SIG-M5 treated with dmso at 0.1 percent for 504 hours (cell line): ENCODE results near the gene SEMA6B.
"Not testable (repeated sequence)": the region's sequence is repeated elsewhere in the genome, so short reads cannot be mapped to it uniquely, and the experiment has no call there.

Source experiments
- DNase-seq: peaks from one replicate; lab custom pipeline; 2025; ENCODE audit not compliant: unreplicated experiment; lab: John Stamatoyannopoulos, UW

SEMA6B gene

DNA sequence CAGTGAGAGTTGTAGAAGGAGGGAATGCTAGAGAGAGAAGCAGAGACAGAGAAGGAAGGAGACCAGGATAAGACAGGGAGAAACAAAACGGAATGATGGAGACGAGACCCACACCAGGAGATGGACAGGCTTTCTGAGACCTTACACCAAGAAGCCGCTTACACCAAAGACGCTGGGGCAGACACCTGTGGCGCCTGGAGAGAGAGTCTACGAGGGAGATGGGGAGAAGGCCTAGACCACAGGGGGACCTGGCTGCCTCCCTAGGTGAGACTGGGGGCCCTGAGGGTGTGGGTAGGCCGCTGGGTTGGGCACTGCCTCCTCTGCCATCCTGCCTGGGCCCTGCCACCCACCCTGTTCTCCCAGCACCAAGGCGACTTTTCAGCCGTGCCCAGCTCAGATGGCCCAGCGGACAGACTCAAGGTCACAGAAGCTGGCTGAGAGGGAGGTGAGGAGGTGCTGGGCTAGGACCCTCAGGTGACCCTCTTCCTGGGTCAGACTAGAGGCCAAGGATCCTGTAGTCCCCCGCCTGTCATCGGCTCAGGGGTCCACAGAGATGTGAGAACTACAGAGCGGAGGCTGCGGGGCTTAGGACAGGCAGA, 29.5 kb downstream of the SEMA6B start:
- DNase-seq = no peak

DNA sequence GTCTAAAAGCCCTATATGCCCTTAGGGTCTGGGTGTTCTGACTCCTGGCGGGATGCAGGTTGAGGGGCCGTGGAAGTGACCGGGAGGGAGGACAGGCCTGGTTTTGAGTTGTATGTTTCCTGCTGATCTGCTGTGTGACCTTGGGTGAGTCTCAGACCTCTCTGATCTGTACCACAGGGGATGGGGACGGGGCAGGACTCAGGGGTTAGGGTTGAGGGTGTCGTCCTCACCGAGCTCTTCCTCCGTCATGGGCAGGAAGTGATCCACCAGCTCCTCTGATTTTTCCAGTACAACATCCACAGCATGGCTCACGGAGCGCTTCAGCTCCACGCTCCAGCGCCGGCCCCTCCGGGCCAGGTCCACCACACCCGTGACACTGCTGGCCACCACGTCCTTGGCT, 30.6 kb downstream of the SEMA6B start:
- no peak for DNase-seq

DNA sequence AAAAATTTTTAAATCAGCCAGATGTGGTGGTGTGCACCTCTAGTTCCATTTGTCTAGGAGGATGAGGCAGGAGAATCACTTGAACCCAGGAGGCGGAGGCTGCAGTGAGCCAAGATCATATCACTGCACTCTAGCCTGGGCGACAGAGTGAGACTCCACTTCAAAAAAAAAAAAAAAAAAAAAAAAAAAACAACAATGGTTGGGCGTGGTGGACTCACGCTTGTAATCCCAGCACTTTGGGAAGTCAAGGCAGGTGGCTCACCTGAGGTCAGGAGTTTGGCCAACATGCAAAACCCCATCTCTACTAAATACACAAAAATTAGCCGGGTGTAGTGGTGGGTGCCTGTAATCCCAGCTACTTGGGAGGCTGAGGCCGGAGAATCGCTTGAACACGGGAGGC, 32.1 kb downstream of the SEMA6B start:
- DNase-seq = not testable (repeated sequence)

DNA sequence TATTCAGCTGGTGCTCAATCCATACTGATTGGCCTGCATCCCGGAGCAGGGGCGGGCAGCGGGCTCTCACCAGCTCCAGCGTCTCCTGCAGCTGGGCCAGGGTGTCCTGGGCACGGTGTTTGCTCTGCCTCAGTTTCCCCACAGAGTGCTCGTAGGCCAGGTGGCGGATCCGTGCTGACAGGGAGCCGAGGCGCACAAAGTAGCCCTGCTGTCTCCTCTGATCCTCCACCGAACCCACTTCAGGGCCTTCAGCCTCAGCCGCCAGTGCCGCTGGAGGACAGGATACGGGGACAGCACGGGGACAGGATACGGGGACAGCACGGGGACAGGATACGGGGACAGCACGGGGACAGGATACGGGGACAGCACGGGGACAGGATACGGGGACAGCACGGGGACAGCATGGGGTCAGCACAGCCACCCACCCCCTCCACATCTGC, 33.9 kb downstream of the SEMA6B start:
- no peak for DNase-seq

DNA sequence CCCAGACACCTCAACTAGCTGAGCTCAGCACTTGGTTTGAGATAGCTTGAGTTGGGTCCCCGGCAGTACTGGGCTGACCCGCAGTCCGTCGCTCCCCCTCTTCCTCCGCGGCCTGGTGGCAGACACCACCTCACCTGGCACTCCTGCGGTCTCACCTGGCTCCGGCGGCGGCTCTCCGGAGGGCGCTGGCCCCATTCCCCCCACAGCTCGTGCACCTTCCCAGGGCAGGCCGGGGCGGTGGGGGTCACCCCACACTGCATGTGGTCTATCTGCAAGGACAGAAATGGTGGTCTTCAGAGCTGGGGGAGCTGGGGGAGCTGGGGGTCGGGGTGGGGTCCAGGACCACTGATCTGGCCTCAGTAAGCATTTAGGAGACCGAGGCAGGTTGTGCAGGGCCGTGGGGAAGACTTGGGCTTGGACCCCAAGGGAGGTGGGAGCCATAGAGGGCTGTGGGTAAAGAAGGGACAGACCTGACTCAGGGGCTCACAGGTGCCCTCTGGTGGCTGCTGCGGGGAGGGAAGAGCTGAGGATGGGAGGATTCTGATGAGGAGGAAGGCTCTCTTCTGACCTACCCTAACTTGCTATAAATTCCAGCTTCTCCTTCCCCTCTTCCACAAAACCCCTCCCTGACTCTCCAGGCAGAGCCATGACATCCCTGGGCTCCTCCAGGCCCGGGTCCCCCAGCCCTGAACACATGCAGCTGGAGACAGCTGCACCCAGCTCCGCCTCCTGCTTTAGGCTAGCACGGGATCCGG, 34.5 kb downstream of the SEMA6B start:
- peak; percentile 12 for DNase-seq

- no peak for DNase-seq
These were observed 36.0 kb downstream of the SEMA6B start for GRCh38 chr19:4523306-4524110.

GRCh38 chr19:4522291-4523002, 37.0 kb downstream of the SEMA6B start:
- DNase-seq = no peak

- no peak for DNase-seq
These were observed 37.6 kb downstream of the SEMA6B start for GRCh38 chr19:4521888-4522242.

DNA sequence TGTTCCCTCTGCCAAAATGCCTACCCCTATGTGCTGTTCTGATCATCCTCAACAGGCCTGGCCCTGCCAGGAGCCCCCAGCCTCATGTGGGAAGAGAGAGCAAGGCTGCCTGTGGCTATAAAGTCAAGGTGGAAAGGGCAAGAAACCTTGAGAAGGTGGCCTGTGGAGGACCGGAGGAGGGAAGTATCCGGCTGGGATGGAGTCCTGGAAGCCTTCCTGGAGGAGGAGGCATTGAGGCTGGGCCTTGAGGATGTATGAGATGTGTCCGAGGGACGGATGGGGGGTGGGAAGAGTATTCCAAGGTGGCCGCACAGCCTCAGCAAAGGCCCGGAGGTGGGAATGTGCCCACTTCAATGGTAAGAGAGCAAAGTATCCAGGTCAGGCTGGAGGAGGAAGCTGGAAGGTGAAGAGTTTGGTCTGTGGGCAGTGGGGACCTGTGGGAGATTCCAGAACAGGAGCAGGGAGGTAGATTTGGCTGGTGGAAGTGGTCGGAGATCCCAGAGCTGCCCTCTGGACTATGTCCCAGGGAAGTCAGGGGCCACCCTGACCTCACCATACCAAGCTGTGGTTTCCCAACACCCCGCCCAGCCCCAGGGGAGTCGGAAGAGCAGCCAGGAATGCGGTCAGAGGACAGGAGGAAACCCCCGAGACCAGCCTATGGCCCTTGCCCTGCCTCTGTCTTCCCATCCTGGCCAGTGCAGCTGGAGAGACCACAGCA, 38.2 kb downstream of the SEMA6B start:
- DNase-seq = no peak

GRCh38 chr19:4519521-4520277, 39.8 kb downstream of the SEMA6B start:
- DNase-seq = no peak

GRCh38 chr19:4519172-4519496, 40.4 kb downstream of the SEMA6B start:
- DNase-seq = no peak

GRCh38 chr19:4518345-4519171, 40.9 kb downstream of the SEMA6B start, which contains the start of gene PLIN4:
TSS of gene PLIN4 (minus strand) at chr19:4518486. CDS start at chr19:4518272, 214 bp downstream.
- no peak for DNase-seq

DNA sequence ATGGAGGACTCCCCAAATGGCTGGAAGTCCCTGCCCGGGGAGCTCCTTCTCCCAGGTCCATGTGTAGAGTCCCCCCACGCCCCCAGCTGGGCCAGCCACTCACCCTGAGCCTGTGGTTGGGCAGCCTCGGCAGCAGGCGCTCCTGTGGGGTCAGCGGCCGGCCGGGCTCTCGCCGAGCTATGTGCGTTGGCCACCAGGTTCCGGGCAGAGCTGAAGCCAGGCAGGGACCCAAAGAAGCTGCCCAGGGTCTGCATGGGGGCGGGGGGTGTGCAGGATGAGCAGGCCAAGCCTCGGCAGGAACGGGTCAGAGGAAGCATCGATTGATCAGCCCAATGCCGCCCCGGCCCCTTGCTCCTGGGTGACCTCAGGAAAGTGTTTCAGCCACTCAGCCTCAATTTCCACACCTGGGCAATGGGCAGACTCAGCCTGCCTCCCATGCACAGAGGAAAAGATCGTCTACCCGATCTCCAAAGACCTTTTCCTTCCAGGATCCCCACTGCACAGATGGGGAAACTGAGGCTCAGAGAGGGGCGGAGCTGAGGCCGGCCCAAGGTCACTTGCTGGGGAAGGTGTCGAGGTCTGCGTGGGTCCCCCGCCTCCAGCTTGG, 41.9 kb downstream of the SEMA6B start:
- DNase-seq = no peak

DNA sequence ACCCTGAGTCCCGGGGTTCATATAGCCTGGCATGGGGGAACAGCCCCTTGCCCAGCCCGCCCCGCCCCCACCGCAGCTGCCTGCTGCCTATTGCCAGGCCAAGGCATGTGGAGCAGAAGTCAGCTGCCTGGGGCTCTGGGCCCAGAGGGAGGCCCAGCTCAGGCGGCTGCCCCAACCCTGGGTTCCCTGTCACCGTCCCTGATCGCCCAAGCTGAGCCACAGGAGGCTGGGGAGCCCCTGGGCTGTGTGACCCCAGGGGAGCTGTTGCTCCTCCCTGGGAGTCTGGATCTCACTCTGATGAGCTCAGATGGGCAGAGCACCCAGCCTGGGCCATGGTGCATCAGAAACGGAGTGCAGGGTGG, 42.6 kb downstream of the SEMA6B start:
- no peak for DNase-seq

- no peak for DNase-seq
These were observed 43.1 kb downstream of the SEMA6B start for GRCh38 chr19:4516199-4516938.

DNA sequence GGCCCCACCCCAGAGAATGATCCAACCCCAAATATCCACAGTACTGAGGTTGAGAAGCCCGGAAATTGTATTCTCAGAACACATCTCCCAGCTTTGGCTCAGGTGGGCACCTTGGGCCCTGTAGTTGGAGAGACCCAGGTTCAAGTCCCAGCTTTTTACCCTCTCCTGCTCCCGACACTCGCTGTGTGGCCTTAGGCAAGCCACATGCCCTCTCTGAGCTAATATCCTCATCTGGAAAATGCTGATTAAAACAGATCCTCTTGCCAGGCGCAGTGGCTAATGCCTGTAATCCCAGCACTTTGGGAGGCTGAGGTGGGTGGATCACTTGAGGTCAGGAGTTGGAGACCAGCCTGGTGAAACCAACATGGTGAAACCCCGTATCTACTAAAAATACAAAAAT, 43.8 kb downstream of the SEMA6B start:
- DNase-seq = no peak

- no peak for DNase-seq
These were observed 46.2 kb downstream of the SEMA6B start for GRCh38 chr19:4513248-4513647.

DNA sequence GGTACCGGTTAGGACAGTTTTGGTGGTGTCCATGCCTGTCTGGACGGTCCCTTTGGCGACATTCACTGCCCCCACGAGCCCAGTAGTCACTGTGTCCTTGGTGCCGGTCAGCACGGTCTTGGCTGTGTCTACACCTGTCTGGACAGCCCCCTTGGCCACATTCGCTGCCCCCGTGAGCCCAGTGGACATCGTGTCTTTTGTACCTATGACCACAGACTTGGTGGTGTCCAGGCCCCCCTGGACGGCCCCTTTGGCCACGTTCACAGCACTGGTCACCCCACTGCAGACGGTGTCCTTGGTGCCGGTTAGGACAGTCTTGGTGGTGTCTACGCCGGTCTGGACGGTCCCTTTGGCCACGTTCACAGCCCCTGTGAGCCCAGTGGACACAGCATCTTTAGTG, 47.4 kb downstream of the SEMA6B start:
- DNase-seq = no peak
